ENCODE data around the gene TMEM184A. TPM values are rescaled to one million over a fixed set of nuclear protein-coding genes. Genes with fewer than 3 reads are reported as not detected.
A peak's percentile ranks its signal among the peaks of the same experiment; 100 is the strongest.
"Not testable (repeated sequence)": the region's sequence is repeated elsewhere in the genome, so short reads cannot be mapped to it uniquely, and the experiment has no call there.

TMEM184A gene
- polyA plus RNA-seq, 3 donors: 3.6 to 5.6 (median 4.7) TPM

DNA sequence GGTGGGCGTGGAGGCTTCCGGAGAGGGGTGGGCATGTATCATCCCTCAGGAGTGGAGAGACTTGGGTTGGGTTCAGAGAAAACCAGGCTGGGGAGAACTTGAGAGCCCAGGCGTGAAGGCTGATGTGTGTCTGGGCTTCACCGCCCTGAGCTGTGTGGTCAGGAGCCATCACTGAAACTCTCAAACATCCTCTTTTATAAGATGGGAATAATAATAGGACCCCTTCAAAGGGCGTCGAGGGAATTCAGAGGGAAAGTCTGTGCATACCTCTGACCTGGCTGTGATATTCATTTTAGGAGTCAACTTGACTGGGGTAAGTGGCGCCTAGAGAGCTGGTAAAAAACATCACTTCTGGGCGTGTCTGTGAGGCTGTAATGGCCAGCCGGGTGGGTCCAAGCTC lies 34.9 kb upstream of the TMEM184A start:
- DNase-seq (ENCODE audit: low read depth in 3 of 3, low spot score in 2 of 3): no peak

- DNase-seq (ENCODE audit: low read depth in 3 of 3, low spot score in 2 of 3): no peak
These were observed 34.5 kb upstream of the TMEM184A start for GRCh38 chr7:1590476-1590875.

- DNase-seq (ENCODE audit: low read depth in 3 of 3, low spot score in 2 of 3): no peak
These were observed 33.0 kb upstream of the TMEM184A start for GRCh38 chr7:1588978-1589377.

DNA sequence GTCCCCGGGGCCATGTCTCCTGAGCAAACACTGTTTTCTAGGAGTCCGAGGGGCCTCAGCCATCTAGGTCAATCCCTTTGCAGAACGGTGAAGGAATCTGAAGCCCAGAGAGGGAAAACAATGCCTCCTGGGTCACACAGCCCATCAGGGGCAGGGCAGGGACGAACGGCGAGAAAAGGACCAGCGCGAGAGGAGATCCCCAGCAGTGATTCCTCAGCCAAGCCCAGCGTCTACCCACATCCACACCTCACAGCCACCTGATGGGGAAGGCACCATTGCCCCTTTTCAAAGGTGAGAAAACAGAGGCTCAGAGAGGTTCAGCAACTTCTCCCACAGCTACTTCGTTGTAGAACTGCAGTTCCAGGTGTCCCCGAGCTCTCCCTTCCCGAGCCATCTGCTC lies 31.7 kb upstream of the TMEM184A start:
- DNase-seq (ENCODE audit: low read depth in 3 of 3, low spot score in 2 of 3): no peak

DNA sequence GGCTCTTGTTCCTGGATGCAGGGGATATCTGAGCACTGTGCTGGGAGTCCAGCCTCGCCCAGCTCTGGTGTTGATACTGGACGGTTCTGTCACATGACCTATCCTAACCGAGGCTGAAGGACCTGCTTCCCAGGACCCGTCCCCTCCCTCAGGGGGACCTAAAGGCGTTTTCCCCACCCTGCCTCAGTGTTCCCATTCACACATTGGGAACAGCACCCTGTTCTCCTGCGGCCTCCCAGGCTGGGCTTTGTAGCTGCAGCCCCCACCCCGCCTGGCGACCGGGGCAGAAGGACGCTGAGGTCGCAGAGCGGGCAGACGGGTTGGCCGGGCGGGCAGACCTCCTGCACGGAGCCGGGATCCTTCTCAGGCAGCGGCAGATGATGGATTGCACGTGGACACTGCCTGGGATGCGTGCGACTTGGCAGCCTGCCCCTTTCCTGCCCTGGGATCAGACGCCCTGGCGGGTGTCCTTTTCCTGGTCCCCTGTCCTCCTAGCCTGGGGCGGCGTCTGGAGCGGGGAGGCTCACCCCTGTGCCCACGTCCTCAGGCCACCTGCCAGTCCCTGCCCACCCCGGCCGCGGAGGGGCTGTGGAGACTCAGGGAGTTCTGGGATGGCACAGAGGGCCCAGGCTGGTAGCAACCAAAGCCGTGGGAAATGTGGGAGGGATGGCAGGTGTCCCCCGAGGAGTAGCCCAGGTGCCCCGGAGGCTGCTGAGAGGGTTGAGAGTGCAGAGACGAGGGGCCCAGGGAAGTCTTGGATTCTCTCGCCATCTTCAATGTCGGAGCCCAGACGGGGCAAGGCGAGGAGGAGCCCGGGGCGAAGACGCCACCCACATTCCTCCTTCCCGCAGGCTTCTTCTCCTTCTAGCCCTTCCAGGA lies 31.1 kb upstream of the TMEM184A start:
- DNase-seq (ENCODE audit: low read depth in 3 of 3, low spot score in 2 of 3): no peak

GRCh38 chr7:1586126-1586826 lies 30.3 kb upstream of the TMEM184A start:
- DNase-seq (ENCODE audit: low read depth in 3 of 3, low spot score in 2 of 3): no peak

GRCh38 chr7:1585142-1585981 lies 29.4 kb upstream of the TMEM184A start:
- DNase-seq (ENCODE audit: low read depth in 3 of 3, low spot score in 2 of 3): no peak

DNA sequence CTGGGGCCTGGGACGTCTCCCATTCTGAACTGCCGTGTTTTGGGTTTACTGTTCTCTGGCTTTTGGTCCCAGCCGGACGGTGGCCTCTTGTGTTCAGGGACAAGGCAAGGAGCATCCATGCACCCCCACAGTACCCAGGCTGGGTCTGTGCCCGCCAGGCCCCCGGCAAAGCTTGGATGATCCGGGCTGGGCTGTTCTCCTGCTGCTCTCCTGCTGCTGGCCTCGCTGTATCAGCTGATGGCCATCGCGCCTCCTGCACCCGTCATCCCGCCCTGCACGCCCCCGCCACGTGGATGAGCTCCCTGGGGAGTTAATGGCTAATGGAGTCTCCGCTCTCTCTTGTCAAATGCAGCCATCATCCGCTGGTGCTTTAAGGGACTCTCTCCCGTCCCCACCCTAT lies 28.7 kb upstream of the TMEM184A start:
- no peak for DNase-seq (ENCODE audit: low read depth in 3 of 3, low spot score in 2 of 3)

GRCh38 chr7:1583241-1583930 lies 27.4 kb upstream of the TMEM184A start:
- not testable (repeated sequence) for DNase-seq (ENCODE audit: low read depth in 3 of 3, low spot score in 2 of 3)

DNA sequence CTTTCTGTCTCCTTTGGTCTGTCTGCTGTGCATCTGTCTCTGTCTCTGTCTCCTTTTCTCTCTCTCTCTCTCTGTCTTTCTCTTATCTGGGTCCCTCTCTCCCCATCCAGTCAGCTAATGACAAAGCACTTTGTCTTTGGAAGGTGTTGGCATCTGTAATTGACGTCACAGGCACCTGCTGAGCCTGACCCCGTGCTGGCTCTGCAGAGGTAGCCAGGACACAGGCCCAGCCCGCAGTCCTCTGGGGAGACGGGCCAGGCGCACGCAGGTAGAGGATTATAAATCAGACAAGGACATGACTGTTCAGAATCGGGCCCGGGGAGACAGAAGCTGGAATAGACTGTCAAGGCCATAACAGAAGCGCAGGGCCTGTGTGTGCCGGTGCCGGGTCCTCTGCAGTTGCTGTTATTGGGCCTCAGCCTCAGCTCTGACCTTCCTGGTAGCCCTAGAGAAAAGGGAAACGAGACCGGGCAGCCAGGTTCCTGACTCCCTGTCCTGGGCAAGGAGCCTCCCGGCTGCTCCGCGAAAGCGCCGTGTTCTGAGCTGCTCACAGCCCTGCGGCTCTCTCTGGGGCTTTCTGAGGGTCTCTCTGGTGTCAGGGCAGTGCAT lies 24.5 kb upstream of the TMEM184A start:
- no peak for DNase-seq (ENCODE audit: low read depth in 3 of 3, low spot score in 2 of 3)

DNA sequence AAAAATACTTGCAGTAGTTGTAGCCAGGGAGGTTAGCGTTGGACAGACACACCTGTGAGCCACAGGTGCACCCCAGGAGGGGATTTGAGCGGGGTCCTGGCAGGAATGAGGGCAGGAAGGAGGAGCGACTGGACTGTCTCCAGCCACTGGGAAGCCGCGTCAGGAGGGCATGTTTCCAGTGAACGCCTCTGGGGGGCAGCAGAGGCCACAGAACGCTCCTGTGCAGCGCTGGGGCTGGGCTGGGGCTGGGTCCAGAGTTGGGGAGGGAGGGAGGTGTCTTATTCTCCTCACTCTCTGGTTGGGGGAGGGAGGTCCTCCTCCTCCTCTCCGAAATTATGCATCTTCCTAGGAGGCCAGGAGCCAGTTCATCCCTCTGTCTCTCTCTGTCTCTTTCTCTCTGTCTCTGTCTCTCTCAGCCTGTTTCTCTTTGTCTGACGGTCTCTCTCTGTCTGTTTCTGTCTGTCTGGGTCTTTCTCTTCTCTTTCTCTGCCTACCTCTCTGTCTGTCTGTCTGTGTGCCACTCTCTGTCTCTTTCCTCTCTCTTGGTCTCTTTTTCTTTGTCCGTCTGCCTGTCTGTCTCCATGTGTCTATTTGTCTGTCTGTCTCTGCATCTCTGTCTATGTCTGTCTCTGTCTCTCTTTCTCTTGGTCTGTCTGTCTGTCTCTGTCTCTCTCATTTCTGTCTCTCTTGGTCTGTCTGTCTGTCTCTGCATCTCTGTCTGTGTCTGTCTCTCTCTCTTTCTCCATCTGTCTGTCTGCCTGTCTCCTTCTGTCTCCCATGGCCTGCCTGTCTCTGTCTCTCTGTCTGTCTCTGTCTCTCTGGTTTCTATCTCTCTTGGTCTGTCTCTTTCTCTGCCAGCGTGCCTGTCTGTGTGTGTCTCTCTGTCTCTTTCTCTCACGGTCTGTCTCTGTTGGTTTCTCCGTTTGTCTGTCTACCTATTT lies 23.7 kb upstream of the TMEM184A start:
- DNase-seq (ENCODE audit: low read depth in 3 of 3, low spot score in 2 of 3): peak in 1 of 3 donors; percentile 40

DNA sequence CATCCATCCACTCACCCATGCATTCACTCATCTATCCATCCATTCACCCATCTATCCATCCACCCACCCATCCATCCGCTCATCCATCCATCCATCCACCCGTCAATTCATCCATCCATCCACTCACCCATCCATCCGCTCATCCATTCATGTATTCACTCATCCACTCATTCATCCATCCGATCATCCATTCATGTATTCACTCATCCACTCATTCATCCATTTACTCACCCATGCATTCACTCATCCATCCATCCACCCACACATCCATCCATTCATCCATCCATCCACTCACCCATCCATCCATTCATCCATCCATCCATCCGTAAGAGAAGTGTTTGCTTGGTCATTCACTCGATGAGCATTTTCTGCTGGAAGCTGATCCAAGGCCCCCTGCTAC lies 22.5 kb upstream of the TMEM184A start:
- no peak for DNase-seq (ENCODE audit: low read depth in 3 of 3, low spot score in 2 of 3)

DNA sequence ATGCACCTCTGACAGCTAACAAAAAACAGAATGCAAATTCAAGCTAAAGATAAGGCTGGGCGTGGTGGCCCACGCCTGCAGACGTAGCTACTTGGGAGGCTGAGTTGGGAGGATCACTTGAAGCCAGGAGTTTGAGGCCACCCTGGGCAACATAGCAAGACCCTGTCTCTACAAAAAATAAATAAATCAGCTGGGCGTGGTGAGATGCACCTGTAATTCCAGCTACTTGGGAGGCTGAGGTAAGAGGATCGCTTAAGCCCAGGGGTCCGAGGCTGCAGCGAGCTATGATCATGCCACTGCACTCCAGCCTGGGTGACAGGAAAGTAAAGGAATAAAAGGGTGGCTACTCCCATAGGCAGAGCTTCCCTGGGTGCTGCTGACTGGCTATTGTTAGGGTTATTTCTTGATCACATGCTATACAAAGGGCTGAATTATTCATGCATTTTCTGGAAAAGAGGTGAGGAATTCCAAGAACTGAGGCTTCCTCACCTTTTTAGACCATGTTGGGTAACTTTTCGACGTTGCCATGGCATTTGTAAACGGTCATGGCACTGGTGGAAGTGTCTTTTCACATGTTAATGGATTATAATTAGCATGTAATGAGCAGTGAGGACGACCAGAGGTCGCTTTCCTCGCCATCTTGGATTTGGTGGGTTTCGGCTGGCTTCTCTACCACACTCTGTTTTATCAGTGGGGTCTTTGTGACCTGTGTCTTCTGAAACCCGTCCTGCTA lies 20.7 kb upstream of the TMEM184A start:
- DNase-seq (ENCODE audit: low read depth in 3 of 3, low spot score in 2 of 3): no peak

- DNase-seq (ENCODE audit: low read depth in 3 of 3, low spot score in 2 of 3): no peak
These were observed 19.8 kb upstream of the TMEM184A start for GRCh38 chr7:1575809-1576208.

DNA sequence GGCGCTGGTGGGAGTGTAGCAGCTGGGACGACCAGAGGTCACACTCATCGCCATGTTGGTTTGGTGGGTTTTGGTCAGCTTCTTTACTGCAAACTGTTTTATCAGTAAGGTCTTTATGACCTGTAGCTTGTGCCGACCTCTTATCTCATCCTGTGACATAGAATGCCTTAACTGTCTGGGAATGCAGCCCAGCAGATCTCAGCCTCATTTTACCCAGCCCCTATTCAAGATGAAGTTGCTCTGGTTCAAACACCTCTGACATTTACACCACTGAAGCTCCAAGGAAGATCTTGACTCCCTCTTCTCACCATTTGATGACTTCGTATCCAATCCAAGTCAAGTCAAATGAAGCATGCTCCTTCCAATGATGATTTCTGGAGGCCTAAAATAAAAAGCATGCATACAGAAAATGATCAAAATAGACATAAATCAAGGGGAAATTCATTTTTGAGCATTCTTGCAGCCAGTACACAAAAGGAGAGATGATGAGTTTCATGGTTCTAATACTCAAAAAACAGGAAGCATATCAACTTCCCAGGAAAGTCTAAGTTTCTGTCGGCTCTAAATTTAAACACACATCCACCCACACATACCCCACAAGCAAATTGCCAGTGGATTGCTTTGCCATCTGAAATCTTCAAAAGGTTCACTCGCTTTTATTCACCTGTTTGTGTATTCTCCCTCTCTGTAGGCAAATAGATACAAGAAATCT lies 16.3 kb upstream of the TMEM184A start:
- DNase-seq (ENCODE audit: low read depth in 3 of 3, low spot score in 2 of 3): no peak

GRCh38 chr7:1569833-1570632 lies 14.0 kb upstream of the TMEM184A start, which contains the start of gene PSMG3:
Gene PSMG3, minus strand, starts transcription at chr7:1570032. Its CDS starts 693 bp downstream, at chr7:1569339.
- peak; percentile 53 to 78 (median 73) for DNase-seq (ENCODE audit: low read depth in 3 of 3, low spot score in 2 of 3)

- no peak for DNase-seq (ENCODE audit: low read depth in 3 of 3, low spot score in 2 of 3)
These were observed 13.4 kb upstream of the TMEM184A start for GRCh38 chr7:1569440-1569832.

Data from right renal cortex interstitium (tissue), 3 donors.